ENCODE data around the gene CIC.

The CIC gene

DNA sequence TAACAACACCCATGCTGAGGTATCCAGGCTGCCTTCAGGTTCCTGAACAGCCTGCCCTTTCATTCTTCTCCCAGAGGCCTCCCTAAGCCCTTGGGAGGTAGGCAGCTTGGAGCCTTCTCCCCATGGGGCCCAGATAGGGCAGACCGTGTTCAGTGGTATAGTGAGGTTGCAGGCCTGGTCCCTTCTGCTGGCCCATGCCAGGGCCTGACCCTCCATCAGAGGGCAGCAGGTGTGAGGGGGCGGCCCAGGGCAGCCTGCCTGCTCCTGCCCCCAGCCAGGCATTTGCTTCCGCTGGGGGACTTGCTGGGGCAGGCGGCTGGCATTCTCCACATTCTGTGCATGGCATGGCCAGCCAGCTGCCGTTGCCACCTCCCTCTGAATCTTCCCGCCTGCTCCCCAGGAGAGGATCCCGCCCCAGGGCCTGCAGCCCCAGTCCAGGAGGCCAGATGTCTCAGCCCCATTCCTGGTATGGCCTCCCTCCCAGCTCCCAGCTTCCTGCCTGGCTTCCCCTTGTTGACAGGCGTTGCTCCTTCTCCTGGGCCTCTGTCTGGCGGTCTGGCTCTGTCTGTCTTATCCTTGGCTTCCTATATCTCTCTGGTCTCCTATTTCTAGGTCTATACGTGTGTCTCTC is 8.9 kb downstream of the CIC start:
- DNase-seq (ENCODE audit: low read depth) = no peak

GRCh38 chr19:42278452-42279154 is 9.6 kb downstream of the CIC start:
- DNase-seq (ENCODE audit: low read depth) = no peak

DNA sequence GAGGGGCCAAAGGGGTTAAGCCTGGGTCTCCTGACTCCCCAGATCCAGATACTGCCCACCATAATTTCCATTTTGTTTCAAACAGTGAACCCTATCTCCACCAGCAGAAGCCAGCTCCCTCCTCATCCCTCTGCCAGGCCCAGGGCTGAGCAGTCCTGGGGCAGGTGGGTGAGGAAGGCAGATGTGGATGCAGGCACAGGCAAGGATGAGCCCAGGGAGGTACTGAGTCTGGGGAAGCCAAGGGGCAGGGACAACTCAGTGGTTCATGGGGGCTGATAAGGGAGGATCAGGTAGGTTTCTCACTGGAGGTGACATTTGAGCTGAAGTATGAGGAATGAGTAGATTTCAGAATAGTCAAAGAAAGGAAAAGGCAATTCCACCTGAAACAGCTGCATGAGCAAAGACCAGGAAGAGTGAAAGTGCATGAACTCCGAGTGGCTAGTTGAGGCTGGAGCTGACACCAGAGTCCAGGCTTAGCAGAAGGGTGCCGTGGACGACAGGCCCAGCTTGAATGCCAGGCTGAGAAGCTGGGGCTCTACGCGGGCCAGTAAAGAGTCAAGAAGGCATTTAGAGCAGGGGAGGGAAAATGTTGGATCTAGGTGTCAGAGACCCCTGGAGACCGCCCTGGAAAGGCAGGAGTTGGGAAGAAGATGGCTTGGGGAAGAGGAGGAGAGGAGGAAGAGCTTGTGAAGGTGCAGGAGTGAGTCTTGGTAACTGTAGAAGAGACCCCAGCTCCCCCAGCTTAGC is 10.3 kb downstream of the CIC start:
- no peak for DNase-seq (ENCODE audit: low read depth)

DNA sequence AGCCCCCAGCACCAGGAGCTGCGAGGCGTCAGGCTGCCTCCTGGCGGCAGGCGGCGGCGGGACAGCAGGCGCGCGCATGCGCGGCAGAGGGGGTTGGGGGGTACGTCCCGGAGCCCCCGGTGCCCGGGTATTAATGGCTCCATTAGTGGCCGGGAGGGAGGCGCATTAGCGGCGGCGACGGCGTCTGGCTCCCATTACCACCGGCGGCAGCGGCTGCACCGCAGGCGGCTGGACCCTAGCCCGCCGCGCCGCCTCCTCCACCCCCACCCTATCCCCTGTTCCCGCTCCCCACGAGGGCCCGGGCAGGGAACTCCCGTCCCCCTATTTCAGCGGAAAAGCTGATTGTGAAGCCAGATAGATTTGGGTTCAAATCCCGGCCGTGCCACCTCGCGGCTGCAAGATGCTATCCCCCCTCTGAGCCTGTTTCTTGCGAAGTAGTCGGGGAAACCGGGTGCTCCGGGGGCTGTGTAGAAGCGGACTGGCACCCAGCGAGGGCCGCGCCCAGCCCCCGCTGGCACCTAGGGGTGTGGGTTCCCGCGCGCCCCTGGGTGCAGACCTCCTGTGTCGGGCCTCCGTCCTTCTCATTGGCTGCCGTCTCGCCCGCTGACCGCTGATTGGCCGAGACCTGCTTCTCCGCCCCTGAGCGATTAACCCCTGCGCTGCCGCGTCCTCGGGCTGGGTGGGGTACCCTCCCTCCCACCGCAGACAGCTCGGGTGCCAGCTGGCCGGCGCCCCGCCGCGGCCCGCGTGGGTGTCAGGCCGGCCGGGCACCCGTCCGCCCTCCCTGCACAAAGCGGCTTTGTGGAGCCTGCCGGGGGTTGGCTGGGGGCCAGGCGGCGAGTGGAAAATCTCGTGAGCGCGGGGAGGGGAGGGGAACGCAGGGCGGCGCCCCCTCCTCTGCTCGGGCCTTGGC is 11.1 kb downstream of the CIC start:
- peak; percentile 67 for DNase-seq (ENCODE audit: low read depth)

GRCh38 chr19:42280815-42281145 is 11.7 kb downstream of the CIC start:
- DNase-seq (ENCODE audit: low read depth) = no peak

DNA sequence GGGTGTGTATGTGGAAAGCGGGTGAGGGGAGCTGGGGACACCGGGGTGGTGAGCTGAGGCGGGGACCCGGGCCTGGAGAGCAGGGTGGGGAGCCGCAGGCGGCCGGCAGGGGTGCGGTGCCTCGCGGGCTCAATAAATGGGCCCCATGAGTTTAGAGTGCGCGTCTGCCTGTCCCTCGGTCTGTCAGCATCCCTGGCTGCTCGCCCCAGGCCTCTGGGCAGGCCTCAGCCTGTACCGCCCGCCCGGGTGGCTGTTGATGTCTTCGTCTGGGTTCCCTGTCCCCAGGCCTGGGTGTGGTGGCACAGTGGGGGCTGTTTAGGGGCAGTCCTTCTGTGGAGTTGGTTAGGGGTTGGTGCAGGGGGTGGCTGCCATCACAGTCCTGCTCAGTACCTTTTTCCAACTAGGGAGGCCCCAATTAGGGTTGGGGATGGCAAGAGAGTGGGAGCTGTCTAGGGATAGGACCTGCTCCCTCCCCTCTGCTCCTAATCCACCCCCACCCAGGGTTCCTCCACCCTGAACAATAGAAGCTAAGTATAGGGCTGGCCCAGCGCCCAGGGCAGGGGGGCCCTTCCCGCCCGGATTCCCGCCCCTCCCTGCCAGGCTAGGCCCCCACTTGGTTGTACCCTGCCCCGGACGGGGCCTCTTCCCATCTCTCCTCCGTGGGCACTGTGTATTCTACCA is 12.2 kb downstream of the CIC start:
- DNase-seq (ENCODE audit: low read depth) = no peak

- DNase-seq (ENCODE audit: low read depth) = no peak
These were observed 13.0 kb downstream of the CIC start for GRCh38 chr19:42281827-42282762.

GRCh38 chr19:42282819-42283187 is 13.8 kb downstream of the CIC start:
- DNase-seq (ENCODE audit: low read depth) = no peak

- peak; percentile 87 for DNase-seq (ENCODE audit: low read depth)
These were observed 14.4 kb downstream of the CIC start for GRCh38 chr19:42283188-42284065.

DNA sequence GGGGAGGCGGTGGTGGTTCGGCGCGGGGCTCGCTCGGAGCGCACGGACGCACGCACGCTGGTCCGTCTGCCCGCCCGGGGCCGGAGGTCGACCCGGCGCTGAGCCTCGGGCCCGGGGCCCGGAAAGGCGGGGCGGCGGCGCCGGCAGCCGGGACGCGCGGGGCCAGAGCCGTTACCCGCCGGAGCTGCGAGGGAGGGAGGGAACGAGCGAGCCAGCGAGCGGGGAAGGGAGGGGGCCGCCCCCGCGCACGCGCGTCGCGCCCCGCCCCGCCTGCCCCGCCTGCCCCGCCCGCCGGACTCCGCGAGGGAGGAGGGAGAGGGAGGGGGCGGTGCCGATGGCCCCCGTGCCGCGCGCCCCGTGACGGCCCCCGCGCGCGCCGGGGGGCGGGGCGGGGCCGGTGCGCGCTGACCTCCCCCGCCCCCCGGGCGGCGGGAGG is 15.0 kb downstream of the CIC start:
- peak; percentile 56 for DNase-seq (ENCODE audit: low read depth)

DNA sequence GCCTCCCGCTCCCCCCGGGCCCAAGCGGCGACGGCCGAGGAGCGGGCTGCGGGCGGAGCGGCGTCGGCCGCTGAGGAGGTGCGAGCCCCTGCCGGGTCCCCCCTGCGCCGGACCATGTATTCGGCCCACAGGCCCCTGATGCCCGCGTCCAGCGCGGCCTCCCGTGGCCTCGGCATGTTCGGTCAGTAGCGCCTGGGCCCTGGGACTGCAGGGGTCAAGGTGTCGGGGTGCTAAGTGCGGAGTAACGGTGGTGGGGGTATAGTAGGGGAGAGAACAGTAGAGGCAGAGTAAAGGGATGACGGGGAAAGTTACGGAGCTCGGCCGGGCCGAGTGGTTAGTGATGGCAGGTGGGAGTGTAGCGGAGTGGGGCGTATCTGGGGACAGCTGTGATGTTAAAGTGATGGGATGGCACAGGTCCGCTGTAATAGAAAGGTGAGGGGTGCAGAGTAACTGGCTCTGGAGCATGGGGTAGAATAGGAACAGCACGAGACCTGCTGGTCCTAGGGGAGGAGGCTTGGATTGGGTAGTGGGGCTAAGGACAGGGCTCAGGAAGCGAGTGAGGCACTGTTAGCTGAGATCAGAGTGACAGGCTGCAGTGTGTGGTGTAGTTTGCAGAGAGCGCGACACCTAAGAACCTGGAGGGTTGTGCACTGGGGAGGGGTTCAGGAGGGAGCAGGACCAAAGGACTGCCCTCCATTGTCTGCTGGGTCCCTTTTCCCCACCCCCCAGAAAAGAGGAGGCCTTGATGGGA is 15.7 kb downstream of the CIC start:
- no peak for DNase-seq (ENCODE audit: low read depth)

DNA sequence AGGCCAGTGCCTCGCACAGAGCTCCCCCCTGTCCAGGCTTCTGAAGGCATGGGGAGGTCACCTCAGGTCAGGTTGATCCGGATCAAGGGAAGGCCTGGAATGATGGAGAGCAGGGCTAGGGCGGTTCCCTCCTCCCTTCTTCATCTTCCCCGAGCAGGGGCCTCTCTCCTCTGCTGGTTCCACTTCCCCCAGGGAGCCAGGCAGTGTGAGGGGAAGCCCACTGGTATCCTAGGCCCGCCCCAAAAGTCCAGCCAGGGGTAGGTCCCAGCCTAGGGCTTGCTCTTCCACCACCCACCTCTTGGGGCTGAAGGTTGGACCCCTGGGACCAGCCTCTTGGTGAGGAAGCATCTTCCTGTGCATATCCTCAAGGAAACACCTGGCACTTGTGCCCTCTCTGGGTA is 16.5 kb downstream of the CIC start:
- DNase-seq (ENCODE audit: low read depth) = no peak

DNA sequence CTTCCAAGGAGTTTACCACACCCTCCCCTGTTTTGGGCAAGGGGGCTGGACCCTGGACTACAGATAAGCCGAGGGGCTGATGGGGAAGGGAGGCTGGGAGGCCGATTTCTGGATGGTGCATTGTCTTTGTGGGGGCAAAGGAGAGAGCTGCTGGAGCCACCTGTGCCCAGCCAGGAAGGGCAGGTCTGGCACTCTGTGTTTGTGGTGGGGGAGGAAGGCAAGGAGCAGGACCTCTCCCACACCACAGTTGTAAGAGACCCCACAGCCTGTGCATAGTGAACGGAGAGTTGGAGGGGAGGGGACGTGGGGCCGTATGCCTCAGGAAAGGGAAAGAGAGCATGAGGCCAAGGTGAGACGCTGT is 16.9 kb downstream of the CIC start:
- no peak for DNase-seq (ENCODE audit: low read depth)

DNA sequence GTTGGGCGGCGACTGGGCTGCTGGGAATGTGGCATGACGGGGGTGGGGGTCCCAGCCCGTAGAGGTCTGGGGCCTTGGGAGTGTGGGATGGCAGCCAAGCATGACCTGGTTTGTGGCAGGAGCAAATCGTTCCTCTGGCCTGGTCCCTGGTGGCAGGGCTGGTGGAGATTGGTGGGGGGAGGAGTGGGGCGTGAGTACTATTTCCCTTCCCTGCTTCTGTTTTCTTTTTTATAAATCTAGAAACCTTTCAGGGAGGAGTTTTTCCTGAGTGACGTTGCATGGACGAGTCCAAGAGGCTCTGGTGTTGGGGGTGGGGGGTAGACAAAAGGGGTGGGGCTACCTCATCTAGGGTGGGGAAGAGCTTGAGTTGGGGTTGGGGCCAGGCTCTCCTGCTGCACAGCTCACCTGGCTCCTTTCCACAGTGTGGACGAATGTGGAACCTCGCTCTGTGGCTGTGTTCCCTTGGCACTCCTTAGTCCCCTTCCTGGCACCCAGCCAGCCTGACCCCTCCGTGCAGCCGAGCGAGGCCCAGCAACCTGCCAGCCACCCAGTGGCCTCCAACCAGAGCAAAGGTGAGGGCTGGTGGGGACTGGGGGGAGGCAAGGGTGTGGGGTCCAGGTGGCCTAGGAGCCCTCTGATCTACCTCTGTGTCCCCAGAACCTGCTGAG is 17.4 kb downstream of the CIC start:
- no peak for DNase-seq (ENCODE audit: low read depth)

DNA sequence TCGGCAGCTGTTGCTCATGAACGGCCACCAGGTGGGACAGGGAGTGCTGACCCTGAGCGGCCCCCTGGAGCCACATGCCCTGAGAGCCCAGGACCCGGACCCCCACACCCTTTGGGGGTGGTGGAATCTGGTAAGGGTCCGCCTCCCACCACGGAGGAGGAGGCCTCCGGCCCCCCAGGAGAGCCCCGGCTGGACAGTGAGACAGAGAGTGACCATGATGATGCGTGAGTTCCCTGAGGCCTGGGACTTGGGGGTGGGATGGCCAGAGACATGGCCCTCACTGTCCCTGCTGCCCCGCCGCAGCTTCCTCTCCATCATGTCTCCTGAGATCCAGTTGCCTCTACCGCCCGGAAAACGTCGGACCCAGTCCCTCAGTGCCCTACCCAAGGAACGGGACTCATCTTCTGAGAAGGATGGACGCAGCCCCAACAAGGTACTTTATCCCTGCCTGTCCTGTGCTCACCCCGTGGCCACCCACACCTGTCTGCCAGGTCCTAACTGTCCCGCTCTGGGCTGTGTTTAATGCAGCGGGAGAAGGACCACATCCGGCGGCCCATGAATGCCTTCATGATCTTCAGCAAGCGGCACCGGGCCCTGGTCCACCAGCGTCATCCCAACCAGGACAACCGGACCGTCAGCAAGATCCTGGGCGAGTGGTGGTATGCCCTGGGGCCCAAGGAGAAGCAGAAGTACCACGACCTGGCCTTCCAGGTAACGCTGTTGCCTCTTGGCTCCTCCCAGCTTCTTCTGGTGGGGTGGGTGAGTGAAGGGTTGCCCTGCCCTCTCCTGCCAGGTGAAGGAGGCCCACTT is 18.2 kb downstream of the CIC start:
- DNase-seq (ENCODE audit: low read depth) = no peak

DNA sequence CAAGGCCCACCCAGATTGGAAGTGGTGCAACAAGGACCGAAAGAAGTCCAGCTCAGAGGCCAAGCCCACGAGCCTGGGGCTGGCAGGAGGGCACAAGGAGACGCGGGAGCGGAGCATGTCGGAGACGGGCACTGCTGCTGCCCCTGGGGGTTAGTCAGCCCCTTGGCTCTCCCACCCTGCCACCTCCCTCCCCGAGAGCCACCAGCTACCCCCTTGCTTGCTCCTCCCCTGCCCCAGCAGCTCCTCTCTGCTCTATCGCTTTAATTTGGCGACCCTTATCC is 18.7 kb downstream of the CIC start:
- DNase-seq (ENCODE audit: low read depth) = no peak

DNA sequence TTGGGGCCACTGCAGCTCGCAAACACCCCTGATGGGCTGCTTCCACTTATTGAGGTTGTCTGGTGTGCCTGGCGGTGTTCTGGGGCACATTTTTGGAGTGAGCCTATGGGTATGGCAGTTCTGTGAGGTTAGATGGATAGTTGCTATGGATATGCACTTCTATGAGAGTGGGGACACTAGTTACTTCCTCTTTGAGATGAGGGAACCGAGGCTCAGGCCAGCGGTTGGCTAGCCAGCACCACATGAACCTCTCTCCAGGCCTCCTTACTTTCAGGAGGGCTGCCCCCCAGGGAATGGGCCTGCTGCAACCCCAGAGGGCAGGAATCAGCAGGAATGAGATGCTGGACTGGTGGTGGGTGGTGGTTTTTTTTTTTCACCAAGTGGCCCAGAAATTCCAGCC is 19.3 kb downstream of the CIC start:
- no peak for DNase-seq (ENCODE audit: low read depth)
